Mesothelial cell of epicardium (in vitro differentiated cells): ENCODE results near the gene SLC35F4. TPM values are rescaled to one million over a fixed set of nuclear protein-coding genes. Genes with fewer than 3 reads are reported as not detected.

Source experiments
- DNase-seq, 2 experiments: peaks; one replicate each; pipeline ENCODE4 v3.0.0; 2021; ENCODE audit warnings: low spot score in 2 of 2; ENCODE audit not compliant: unreplicated experiment in 2 of 2
- H3K27ac Mint-ChIP-seq: 2 replicates; pipeline ENCODE4 v1.8.0; 2021; ENCODE audit warnings: mixed read lengths
- H3K27me3 Mint-ChIP-seq: 2 replicates; pipeline ENCODE4 v1.8.0; 2021; ENCODE audit warnings: low read depth, mixed read lengths
- H3K36me3 Mint-ChIP-seq: 2 replicates; pipeline ENCODE4 v1.8.0; 2021; ENCODE audit warnings: mixed read lengths
- H3K4me1 Mint-ChIP-seq: 2 replicates; pipeline ENCODE4 v1.8.0; 2021; ENCODE audit warnings: mixed read lengths
- H3K4me3 Mint-ChIP-seq: 2 replicates; pipeline ENCODE4 v1.8.0; 2021; ENCODE audit warnings: mild to moderate bottlenecking, moderate library complexity, mixed read lengths
- H3K9me3 Mint-ChIP-seq: 2 replicates; pipeline ENCODE4 v1.8.0; 2021; ENCODE audit warnings: mixed read lengths
- total RNA-seq: library from RNA; stranded (reverse); gene quantifications from 3 replicates; pipeline ENCODE4 v1.2.1, GENCODE V29; 2021
- TF ChIP-seq, protein P1 (sequence below): fragments of 200-600 bp; sonication (generic); IDR thresholded peaks from one replicate; pipeline ENCODE4 v1.5.0; 2021; ENCODE audit warnings: antibody characterized with exemption; ENCODE audit not compliant: unreplicated experiment

The SLC35F4 gene
- total RNA-seq, 1 donor from 2014 or later, result not detected

DNA sequence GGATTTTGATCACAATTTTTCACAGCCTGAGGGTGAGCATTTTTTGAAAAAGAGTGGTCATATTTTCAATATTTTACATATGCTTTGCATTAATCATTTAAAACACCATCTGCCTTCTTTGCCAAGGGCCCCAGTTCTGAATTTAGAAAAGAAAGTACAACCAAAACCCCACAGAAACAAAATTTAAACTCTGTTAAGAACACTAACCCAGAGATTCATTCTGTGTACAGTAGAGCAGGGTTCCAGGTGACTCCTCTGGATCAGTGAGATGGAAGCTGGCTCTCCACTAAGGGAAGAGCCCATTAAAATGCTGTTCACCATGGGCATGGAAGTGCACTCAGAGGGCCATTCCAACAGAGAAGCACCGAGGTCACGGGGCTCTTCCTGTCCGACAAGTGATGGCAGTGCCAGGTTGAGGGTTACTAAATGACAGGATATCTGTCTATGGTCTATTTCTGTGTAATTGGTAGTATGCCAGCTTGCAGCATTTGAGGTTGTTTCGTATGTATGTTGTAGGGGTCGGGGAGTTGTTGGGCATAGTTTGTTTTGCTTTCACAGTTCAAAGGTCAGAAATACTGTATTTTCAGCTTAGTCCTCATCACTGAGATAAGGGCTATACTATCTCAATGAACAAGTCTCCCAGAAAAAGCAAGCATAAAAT is 95.9 kb downstream of the SLC35F4 start:
- TF ChIP-seq, protein P1, sequence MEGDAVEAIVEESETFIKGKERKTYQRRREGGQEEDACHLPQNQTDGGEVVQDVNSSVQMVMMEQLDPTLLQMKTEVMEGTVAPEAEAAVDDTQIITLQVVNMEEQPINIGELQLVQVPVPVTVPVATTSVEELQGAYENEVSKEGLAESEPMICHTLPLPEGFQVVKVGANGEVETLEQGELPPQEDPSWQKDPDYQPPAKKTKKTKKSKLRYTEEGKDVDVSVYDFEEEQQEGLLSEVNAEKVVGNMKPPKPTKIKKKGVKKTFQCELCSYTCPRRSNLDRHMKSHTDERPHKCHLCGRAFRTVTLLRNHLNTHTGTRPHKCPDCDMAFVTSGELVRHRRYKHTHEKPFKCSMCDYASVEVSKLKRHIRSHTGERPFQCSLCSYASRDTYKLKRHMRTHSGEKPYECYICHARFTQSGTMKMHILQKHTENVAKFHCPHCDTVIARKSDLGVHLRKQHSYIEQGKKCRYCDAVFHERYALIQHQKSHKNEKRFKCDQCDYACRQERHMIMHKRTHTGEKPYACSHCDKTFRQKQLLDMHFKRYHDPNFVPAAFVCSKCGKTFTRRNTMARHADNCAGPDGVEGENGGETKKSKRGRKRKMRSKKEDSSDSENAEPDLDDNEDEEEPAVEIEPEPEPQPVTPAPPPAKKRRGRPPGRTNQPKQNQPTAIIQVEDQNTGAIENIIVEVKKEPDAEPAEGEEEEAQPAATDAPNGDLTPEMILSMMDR, result no peak
- Mint-ChIP-seq H3K27me3 (peaks cover 20% of the 10 kb centered on the region), H3K4me3 (no peak overlapping the region), H3K9me3 (no peaks in the 10 kb centered on the region), H3K27ac (no peak overlapping the region), H3K4me1 (no peaks in the 10 kb centered on the region), H3K36me3 (no peaks in the 10 kb centered on the region)
- DNase-seq, result no peak

DNA sequence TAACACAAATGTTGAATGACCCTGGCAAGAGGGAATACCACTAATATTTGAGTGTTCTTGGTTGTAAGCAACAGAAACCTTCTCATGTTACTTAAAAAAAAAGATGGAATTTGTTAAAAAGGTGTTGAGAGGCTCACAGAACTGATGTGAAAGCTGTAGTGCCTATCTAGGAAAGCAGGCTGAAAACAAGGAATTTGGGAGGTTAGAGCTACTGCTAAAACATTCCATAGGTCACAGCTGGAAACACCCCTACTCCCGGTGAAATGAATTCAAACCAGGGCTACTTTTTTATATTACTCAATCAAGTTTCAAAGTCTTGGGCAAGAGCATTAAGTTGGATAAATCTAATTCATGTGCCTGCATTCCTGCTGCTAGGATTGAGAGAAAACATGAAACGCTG is 104.1 kb downstream of the SLC35F4 start:
- H3K4me1 Mint-ChIP-seq, result peaks cover 4% of the 10 kb centered on the region
- peaks cover 8% of the 10 kb centered on the region for H3K9me3 Mint-ChIP-seq
- no peaks in the 10 kb centered on the region for H3K36me3 Mint-ChIP-seq
- peaks cover 3% of the 10 kb centered on the region for H3K27me3 Mint-ChIP-seq
- H3K27ac Mint-ChIP-seq, result no peak overlapping the region
- TF ChIP-seq, protein P1, result no peak
- no peak for DNase-seq
- no peak overlapping the region for H3K4me3 Mint-ChIP-seq

DNA sequence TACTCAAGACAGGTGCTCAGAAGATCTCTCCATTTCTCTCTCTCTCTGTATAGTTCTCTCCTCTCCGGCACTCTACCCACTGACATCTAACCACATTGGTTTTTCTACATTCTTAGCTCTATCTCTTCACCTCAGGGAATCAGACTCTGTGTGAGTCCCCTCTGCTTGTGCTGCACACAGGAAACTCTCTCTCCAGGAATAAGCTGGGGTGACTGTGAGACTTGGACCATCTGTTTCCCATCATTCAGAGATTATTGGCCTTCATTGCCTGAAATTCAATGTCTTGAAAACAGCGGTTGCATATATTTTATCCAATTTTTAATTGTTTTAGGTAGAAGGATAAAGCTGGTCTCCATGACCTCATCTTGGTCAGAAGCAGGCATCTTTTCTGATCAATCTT is 105.0 kb downstream of the SLC35F4 start:
- Mint-ChIP-seq H3K4me3 (no peak overlapping the region), H3K27me3 (peaks cover 3% of the 10 kb centered on the region), H3K4me1 (peaks cover 6% of the 10 kb centered on the region), H3K27ac (no peak overlapping the region), H3K36me3 (no peaks in the 10 kb centered on the region), H3K9me3 (peaks cover 8% of the 10 kb centered on the region)
- no peak for DNase-seq
- TF ChIP-seq, protein P1, result no peak

DNA sequence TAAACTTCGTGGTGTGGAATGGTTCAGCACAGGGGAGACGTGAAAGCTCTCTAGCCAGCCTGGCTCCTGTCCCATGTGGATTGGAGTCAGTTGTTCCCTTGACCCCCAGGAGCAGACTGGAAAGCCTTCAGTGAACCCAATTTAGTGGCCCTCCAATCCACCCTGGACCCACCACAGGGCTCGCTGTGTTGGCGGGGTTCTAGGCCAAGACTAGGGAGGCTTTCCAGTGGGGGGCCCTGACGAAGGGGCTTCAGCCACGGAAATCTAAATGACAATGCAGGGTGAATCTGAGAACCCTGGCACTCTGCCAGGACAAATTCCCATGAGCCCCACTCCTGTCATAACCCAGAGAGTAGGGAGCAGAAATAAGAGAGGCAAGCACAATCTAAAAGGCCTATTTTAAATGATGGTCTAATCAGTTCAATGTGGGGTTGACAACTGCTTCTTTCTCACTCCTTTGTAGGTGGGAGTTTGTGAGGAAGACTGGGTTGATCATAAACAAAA is 110.8 kb downstream of the SLC35F4 start:
- Mint-ChIP-seq H3K27me3 (peaks cover 1% of the 10 kb centered on the region), H3K4me1 (peaks cover 20% of the 10 kb centered on the region), H3K27ac (peak overlapping the region; percentile 84), H3K36me3 (no peaks in the 10 kb centered on the region), H3K4me3 (no peak overlapping the region), H3K9me3 (peaks cover 3% of the 10 kb centered on the region)
- DNase-seq, result no peak
- TF ChIP-seq, protein P1, result no peak

DNA sequence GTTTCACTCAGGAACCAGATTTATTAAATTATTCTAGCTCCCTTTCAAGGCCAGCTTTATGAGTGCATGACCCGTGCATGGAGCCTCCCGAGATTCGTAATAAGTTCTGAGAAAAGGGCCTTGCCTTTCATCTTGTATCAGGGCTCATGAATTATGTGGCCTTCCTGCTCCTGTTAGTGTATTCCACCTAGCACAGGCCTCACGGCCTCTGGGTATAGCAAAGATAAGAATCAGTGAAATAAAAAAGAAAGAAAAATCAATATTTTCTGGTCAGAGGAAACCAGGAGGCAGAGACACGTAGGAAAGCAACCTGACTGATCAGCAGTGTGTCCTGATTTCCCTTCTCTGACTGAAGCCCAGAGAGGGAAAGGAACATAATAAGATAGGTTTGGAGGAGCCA is 111.4 kb downstream of the SLC35F4 start:
- H3K9me3 Mint-ChIP-seq, result peaks cover 3% of the 10 kb centered on the region
- DNase-seq, result no peak
- H3K4me3 Mint-ChIP-seq, result no peak overlapping the region
- peaks cover 1% of the 10 kb centered on the region for H3K27me3 Mint-ChIP-seq
- peaks cover 20% of the 10 kb centered on the region for H3K4me1 Mint-ChIP-seq
- H3K36me3 Mint-ChIP-seq, result no peaks in the 10 kb centered on the region
- TF ChIP-seq, protein P1, result no peak
- H3K27ac Mint-ChIP-seq, result peak overlapping the region; percentile 84
